Astrocyte (in vitro differentiated cells and primary cell): ENCODE measurements around the gene ARF3. TPM values are rescaled to one million over a fixed set of nuclear protein-coding genes. Genes with fewer than 3 reads are reported as not detected.

ENCODE experiments used
- DNase-seq: peaks from one replicate; pipeline ENCODE4 v3.0.0-alpha.2; 2010; ENCODE audit warnings: low read depth
- FAIRE-seq: peaks from 2 replicates; lab custom pipeline; 2011; peaks lifted over from hg19 to GRCh38; lab: Jason Lieb, UNC
- H2AFZ ChIP-seq: 2 replicates; pipeline ENCODE4 v1.6.0; 2012; ENCODE audit warnings: low read depth, low read length, inconsistent platforms
- H3K27ac ChIP-seq: 2 replicates; pipeline ENCODE4 v1.5.1; 2011; ENCODE audit warnings: low read depth, low read length, inconsistent platforms
- H3K27me3 ChIP-seq: 2 replicates; pipeline ENCODE4 v1.6.0; 2011; ENCODE audit warnings: low read length, inconsistent platforms; ENCODE audit not compliant: insufficient read depth
- H3K36me3 ChIP-seq: 2 replicates; pipeline ENCODE4 v1.5.1; 2011; ENCODE audit warnings: low read length, inconsistent platforms; ENCODE audit not compliant: insufficient read depth
- H3K4me1 ChIP-seq: 2 replicates; pipeline ENCODE4 v1.5.1; 2011; ENCODE audit warnings: low read length, inconsistent platforms; ENCODE audit not compliant: insufficient read depth
- H3K4me2 ChIP-seq: 2 replicates; pipeline ENCODE4 v1.6.0; 2012; ENCODE audit warnings: low read length, inconsistent platforms
- H3K4me3 ChIP-seq: 2 replicates; pipeline ENCODE4 v1.5.1; 2011; ENCODE audit warnings: low read depth, mild to moderate bottlenecking, low read length, inconsistent platforms; ENCODE audit not compliant: insufficient read depth
- H3K79me2 ChIP-seq: 2 replicates; pipeline ENCODE4 v1.6.0; 2012; ENCODE audit warnings: mild to moderate bottlenecking, low read length, inconsistent platforms; ENCODE audit not compliant: insufficient read depth
- H3K9ac ChIP-seq: 2 replicates; pipeline ENCODE4 v1.6.0; 2012; ENCODE audit warnings: mild to moderate bottlenecking, low read length, inconsistent platforms
- H3K9me3 ChIP-seq: 2 replicates; pipeline ENCODE4 v1.5.1; 2012; ENCODE audit warnings: low read depth, mild to moderate bottlenecking, low read length, inconsistent platforms; ENCODE audit not compliant: insufficient read depth
- H4K20me1 ChIP-seq: 2 replicates; pipeline ENCODE4 v1.6.0; 2012; ENCODE audit warnings: low read length, inconsistent platforms; ENCODE audit not compliant: insufficient read depth
- H3K27ac Mint-ChIP-seq: one replicate; pipeline ENCODE4 v1.8.0; 2021; ENCODE audit warnings: mild to moderate bottlenecking, mixed read lengths; ENCODE audit not compliant: unreplicated experiment
- H3K27me3 Mint-ChIP-seq: one replicate; pipeline ENCODE4 v1.8.0; 2021; ENCODE audit warnings: low read depth, mixed read lengths; ENCODE audit not compliant: unreplicated experiment
- H3K36me3 Mint-ChIP-seq: one replicate; pipeline ENCODE4 v1.8.0; 2021; ENCODE audit warnings: low read depth, mixed read lengths; ENCODE audit not compliant: unreplicated experiment
- H3K4me1 Mint-ChIP-seq: one replicate; pipeline ENCODE4 v1.8.0; 2021; ENCODE audit warnings: low read depth, mixed read lengths; ENCODE audit not compliant: unreplicated experiment
- H3K4me3 Mint-ChIP-seq: one replicate; pipeline ENCODE4 v1.8.0; 2021; ENCODE audit warnings: mild to moderate bottlenecking, moderate library complexity, mixed read lengths; ENCODE audit not compliant: unreplicated experiment
- H3K9me3 Mint-ChIP-seq: one replicate; pipeline ENCODE4 v1.8.0; 2021; ENCODE audit warnings: mild to moderate bottlenecking, mixed read lengths; ENCODE audit not compliant: unreplicated experiment
- EZH2 ChIP-seq: IDR thresholded peaks from 2 replicates; pipeline ENCODE4 v1.6.1; 2012; ENCODE audit warnings: mild to moderate bottlenecking, low read length, inconsistent platforms; ENCODE audit not compliant: insufficient read depth
- total RNA-seq: library from RNA; stranded (reverse); gene quantifications from 2 replicates; pipeline ENCODE4 v1.2.1, GENCODE V29; 2021
- TF ChIP-seq, protein P1 (sequence below): IDR thresholded peaks from 2 replicates; pipeline ENCODE4 v1.5.1; 2011; ENCODE audit warnings: low read depth, mild to moderate bottlenecking, inconsistent platforms, low read length, moderate library complexity; ENCODE audit not compliant: insufficient read depth

Gene ARF3
- total RNA-seq, 1 donor from 2014 or later = 229 TPM

DNA sequence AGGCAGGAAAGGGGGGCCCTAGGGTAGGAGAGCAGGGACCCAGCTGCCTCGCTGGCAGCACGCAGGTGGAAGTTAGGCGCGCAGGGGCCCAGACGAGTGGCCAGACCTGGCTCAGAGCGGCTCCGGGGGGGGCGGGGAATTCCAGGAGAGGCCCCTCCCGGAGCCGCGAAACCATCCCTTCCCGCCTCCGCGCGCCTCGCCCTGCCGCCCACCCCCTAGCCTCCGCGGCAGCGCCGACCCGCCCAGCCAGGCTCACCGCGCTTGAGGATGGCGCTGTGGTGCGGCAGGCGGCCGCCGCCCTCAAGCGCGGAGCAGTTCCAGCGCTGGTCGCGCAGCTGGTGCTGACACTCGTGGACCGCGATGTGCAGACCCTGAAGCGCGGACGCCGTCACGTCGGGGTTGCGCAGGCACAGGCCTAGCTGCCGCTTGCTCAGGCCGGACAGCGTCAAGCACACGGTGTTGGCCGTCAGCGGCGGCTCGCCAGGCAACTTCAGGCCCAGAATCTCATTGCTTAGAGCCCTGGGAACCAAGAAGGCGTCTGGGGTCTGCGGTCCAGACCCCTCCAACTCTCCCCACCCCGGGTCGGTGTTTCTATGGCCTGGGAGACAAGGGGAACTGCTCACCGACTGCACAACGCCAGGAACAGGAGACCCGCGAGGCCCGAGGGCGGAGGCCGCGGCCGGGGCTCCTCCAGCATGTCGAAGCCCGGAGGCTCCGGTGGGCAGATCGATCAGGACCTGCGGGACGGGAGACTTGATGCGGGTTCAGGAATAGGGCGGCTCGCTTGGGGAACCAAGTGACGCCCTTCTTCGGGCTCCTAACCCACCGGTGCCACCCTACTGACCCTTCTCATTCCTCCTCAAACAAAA, 12.8 kb upstream of the ARF3 start:
- Histone ChIP-seq H3K27me3 (peaks cover 79% of the 10 kb centered on the region), H3K4me3 (no peak overlapping the region), H3K4me2 (peak overlapping the region; percentile 58), H3K9me3 (no peaks in the 10 kb centered on the region), H3K4me1 (peaks cover 33% of the 10 kb centered on the region), H3K27ac (no peak overlapping the region), H3K79me2 (no peaks in the 10 kb centered on the region), H3K36me3 (no peaks in the 10 kb centered on the region), H3K9ac (no peak overlapping the region), H4K20me1 (peaks cover 30% of the 10 kb centered on the region), H2AFZ (peak overlapping the region; percentile 70)
- FAIRE-seq = no peak
- DNase-seq = no peak
- no peaks in the 10 kb centered on the region for H3K9me3 Mint-ChIP-seq
- peak overlapping the region; percentile 74 for H3K4me3 Mint-ChIP-seq
- H3K4me1 Mint-ChIP-seq = peaks cover 12% of the 10 kb centered on the region
- H3K27ac Mint-ChIP-seq = no peak overlapping the region
- peak; percentile 93 for TF ChIP-seq EZH2
- TF ChIP-seq, protein P1, sequence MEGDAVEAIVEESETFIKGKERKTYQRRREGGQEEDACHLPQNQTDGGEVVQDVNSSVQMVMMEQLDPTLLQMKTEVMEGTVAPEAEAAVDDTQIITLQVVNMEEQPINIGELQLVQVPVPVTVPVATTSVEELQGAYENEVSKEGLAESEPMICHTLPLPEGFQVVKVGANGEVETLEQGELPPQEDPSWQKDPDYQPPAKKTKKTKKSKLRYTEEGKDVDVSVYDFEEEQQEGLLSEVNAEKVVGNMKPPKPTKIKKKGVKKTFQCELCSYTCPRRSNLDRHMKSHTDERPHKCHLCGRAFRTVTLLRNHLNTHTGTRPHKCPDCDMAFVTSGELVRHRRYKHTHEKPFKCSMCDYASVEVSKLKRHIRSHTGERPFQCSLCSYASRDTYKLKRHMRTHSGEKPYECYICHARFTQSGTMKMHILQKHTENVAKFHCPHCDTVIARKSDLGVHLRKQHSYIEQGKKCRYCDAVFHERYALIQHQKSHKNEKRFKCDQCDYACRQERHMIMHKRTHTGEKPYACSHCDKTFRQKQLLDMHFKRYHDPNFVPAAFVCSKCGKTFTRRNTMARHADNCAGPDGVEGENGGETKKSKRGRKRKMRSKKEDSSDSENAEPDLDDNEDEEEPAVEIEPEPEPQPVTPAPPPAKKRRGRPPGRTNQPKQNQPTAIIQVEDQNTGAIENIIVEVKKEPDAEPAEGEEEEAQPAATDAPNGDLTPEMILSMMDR = no peak
- no peaks in the 10 kb centered on the region for H3K36me3 Mint-ChIP-seq
- H3K27me3 Mint-ChIP-seq = peaks cover 70% of the 10 kb centered on the region

DNA sequence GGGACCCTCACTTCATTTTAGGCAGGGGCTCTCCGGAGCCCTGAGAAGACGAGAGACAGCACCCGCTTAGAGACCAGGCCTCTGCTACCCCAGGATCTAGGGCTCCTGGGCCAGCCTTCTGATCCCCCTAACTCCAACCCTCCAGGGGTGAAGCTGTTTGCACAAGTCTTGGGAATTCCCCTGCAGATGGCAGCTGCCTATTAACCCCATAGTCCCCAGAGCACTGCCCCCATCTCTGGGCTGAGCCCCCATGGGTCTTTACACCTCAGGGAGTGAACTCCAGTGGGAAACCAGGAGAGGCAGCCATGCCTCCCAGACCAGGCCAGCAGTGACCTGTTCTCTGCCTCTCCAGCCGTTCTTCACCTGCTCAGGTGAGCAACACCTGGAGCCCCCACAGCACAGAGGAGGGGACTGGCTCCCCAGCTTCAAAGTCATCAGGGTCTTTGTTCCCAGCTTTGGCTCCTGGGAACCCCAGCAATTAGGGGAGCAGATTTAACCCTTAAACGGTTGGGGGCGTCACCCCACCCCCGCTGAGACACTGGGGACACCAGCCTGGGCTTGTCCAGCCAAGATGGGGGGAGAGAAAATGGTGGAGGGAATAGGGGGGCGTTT, 12.0 kb upstream of the ARF3 start:
- Histone ChIP-seq H3K4me1 (peaks cover 29% of the 10 kb centered on the region), H3K79me2 (no peaks in the 10 kb centered on the region), H3K4me3 (no peak overlapping the region), H3K9ac (no peak overlapping the region), H3K27me3 (peaks cover 81% of the 10 kb centered on the region), H3K4me2 (peak overlapping the region; percentile 58), H3K36me3 (no peaks in the 10 kb centered on the region), H3K27ac (no peak overlapping the region), H3K9me3 (no peaks in the 10 kb centered on the region), H2AFZ (no peak overlapping the region), H4K20me1 (peaks cover 30% of the 10 kb centered on the region)
- DNase-seq = no peak
- Mint-ChIP-seq H3K4me3 (no peak overlapping the region), H3K27ac (no peak overlapping the region), H3K27me3 (peaks cover 67% of the 10 kb centered on the region), H3K4me1 (peaks cover 12% of the 10 kb centered on the region), H3K9me3 (no peaks in the 10 kb centered on the region), H3K36me3 (no peaks in the 10 kb centered on the region)
- no peak for FAIRE-seq
- no peak for TF ChIP-seq EZH2
- TF ChIP-seq, protein P1 = no peak
